PC-3 (cell line): ENCODE measurements around the gene RFX1. TPM values are rescaled to one million over a fixed set of nuclear protein-coding genes. Genes with fewer than 3 reads are reported as not detected.
A peak's percentile ranks its signal among the peaks of the same experiment; 100 is the strongest.

Experiments used
- ATAC-seq: fragments of 200-7000 bp; cut with Tn5 transposase; 2 replicates; pipeline ENCODE4 v1.9.1; 2020; ENCODE audit warnings: mild to moderate bottlenecking, moderate library complexity
- Bru-seq: library from RNA; stranded (reverse); fragments of 400-500 nt; gene quantifications from one replicate; lab custom pipeline; 2021; lab: Mats Ljungman, UMichigan
- BruChase-seq, 2 experiments: library from RNA; stranded (reverse); fragments of 400-500 nt; gene quantifications; one replicate each; lab custom pipeline; 2021; lab: Mats Ljungman, UMichigan
- BruUV-seq: library from RNA; stranded (reverse); fragments of 400-500 nt; replicated peaks from 2 replicates; lab custom pipeline; 2021; lab: Mats Ljungman, UMichigan
- CTCF ChIA-PET: fragments of 300-600 bp; sonication (Branson Sonifier 250); formaldehyde crosslinking; loops from one replicate; lab custom pipeline; 2022; ENCODE audit warnings: antibody characterized with exemption; lab: Charles Lee
- POLR2A ChIA-PET: fragments of 300-600 bp; sonication (Branson Sonifier 250); formaldehyde crosslinking; loops from one replicate; lab custom pipeline; 2022; ENCODE audit warnings: antibody characterized with exemption; ENCODE audit not compliant: unreplicated experiment; lab: Charles Lee
- DNase-seq: peaks from one replicate; pipeline ENCODE4 v3.0.0-alpha.2; 2015
- H2AFZ ChIP-seq: fragments of 300-600 bp; sonication (generic); 2 replicates; pipeline ENCODE4 v1.6.0; 2016; ENCODE audit warnings: antibody characterized with exemption, low read length
- H3F3A ChIP-seq: fragments of 300-600 bp; sonication (generic); one replicate; pipeline ENCODE4 v1.6.0; 2017; ENCODE audit warnings: antibody characterized with exemption, low read length, control low read depth, mild to moderate bottlenecking; ENCODE audit not compliant: unreplicated experiment
- H3K27ac ChIP-seq: fragments of 300-600 bp; sonication (generic); 2 replicates; pipeline ENCODE4 v1.5.1; 2016; ENCODE audit warnings: mild to moderate bottlenecking, low read length
- H3K27me3 ChIP-seq: fragments of 300-600 bp; sonication (generic); 2 replicates; pipeline ENCODE4 v1.6.1; 2016; ENCODE audit warnings: low read length, mixed read lengths
- H3K36me3 ChIP-seq: fragments of 300-600 bp; sonication (generic); 2 replicates; pipeline ENCODE4 v1.6.1; 2016; ENCODE audit warnings: low read depth, mixed run types, low read length, mixed read lengths
- H3K4me1 ChIP-seq: fragments of 300-600 bp; sonication (generic); 2 replicates; pipeline ENCODE4 v1.5.1; 2016; ENCODE audit warnings: low read length; ENCODE audit not compliant: insufficient read depth
- H3K4me2 ChIP-seq: fragments of 300-600 bp; sonication (generic); 2 replicates; pipeline ENCODE4 v1.6.0; 2016; ENCODE audit warnings: low read length
- H3K4me3 ChIP-seq: fragments of 300-600 bp; sonication (generic); 2 replicates; pipeline ENCODE4 v1.5.1; 2016; ENCODE audit warnings: mild to moderate bottlenecking, low read length, mixed read lengths
- H3K79me2 ChIP-seq: fragments of 300-600 bp; sonication (generic); 2 replicates; pipeline ENCODE4 v1.6.1; 2017; ENCODE audit warnings: low read length, mixed read lengths
- H3K9ac ChIP-seq: fragments of 300-600 bp; sonication (generic); 2 replicates; pipeline ENCODE4 v1.6.0; 2016; ENCODE audit warnings: mild to moderate bottlenecking, low read length
- H3K9me2 ChIP-seq: fragments of 300-600 bp; sonication (generic); replicated peaks from 2 replicates; pipeline ENCODE4 v1.6.1; 2016; ENCODE audit warnings: mixed run types, low read length, mixed read lengths
- H3K9me3 ChIP-seq: fragments of 300-600 bp; sonication (generic); 2 replicates; pipeline ENCODE4 v1.6.1; 2016; ENCODE audit warnings: low read length, mixed read lengths
- H4K20me1 ChIP-seq: fragments of 300-600 bp; sonication (generic); 2 replicates; pipeline ENCODE4 v1.6.1; 2016; ENCODE audit warnings: low read length, mixed read lengths
- CTCF ChIP-seq: fragments of 300-600 bp; sonication (generic); conservative IDR thresholded peaks from 2 replicates; pipeline ENCODE4 v1.5.1; 2017; ENCODE audit warnings: antibody characterized with exemption, low read depth, mild to moderate bottlenecking, low read length
- EZH2 ChIP-seq: fragments of 300-600 bp; sonication (generic); IDR thresholded peaks from one replicate; pipeline ENCODE4 v1.6.1; 2017; ENCODE audit warnings: antibody characterized with exemption, mild to moderate bottlenecking, low read length; ENCODE audit not compliant: unreplicated experiment
- EZH2phosphoT487 ChIP-seq: fragments of 300-600 bp; sonication (generic); IDR thresholded peaks from 2 replicates; pipeline ENCODE4 v1.6.1; 2018; ENCODE audit warnings: mild to moderate bottlenecking, antibody characterized with exemption, low read length, borderline replicate concordance
- intact Hi-C: fragments of 100-400 bp; cut with micrococcal nuclease; formaldehyde crosslinking; loops from 2 replicates; pipeline ENCODE4 v1.9.0; 2023
- long read RNA-seq: library from polyadenylated mRNA; unstranded; transcript quantifications from one replicate; pipeline ENCODE4 v2.0.0, GENCODE V29; 2021; ENCODE audit not compliant: unreplicated experiment
- total RNA-seq: library from RNA; depleted of rRNA; stranded (reverse); fragments of >200 nt; gene quantifications from 2 replicates; pipeline ENCODE4 v1.2.3, GENCODE V29; 2014; rRNA removed

The RFX1 gene
- 7.5 and 9.2 TPM in 2 replicates for total RNA-seq
- percentile 61 among the genes with signal in this experiment for Bru-seq, nascent RNA
- BruChase-seq, experiment 1, labeled RNA remaining after a 6-hour chase, result percentile 65 among the genes with signal in this experiment
- percentile 57 among the genes with signal in this experiment for BruChase-seq, experiment 2, labeled RNA remaining after a 2-hour chase
- long read RNA-seq, partial matches to known transcripts, result 14 of 17 reads
- long read RNA-seq, other reads (novel, unspliced or antisense), result 3 of 17 reads

DNA sequence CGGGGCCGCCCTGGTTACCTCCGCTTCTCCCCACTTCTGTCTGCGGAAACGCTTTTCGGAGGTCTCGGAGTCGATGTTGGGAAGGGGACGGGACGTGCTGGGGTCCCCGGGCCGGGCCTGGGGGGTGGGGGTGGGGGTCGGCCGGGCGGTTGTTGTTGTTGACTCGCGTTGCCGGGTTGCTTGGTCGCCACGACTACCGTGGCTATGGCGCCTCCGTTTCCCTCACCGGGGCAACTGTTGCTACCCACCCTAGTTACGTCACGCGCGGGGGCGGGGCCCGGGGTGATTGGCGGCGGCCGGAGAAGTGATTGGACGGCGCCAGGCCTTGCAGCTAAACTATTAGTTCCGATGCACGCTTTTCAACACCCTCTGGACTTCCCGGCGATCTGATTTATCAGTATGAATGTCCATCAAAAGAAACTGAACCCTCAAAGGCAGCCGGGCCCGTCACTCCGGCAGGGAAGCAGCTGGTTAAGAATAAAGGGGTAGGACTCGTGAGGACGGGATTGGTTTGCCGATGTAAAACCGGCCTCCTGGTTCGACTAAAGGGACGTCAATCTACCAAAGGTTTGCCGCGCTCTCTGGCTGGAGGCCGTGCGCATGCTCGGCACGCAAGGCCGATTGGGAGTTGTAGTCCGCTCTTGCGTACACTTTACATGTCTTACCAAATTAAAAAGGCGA, at the start of gene RFX1:
Gene RFX1, minus strand, starts transcription at position 236 of the 681 bp plus-strand sequence. CDS start 12,477 bp downstream, outside the sequence.
- Histone ChIP-seq H3K4me3 (peak within 1 kb of the TSS; percentile 84), H3K4me1 (peaks cover 13% of the 10 kb centered on the region), H3K9me3 (no peaks in the 10 kb centered on the region), H3K9ac (peak within 1 kb of the TSS; percentile 98), H3K4me2 (peak within 1 kb of the TSS; percentile 85), H3K36me3 (no peaks in the 10 kb centered on the region), H4K20me1 (no peaks in the 10 kb centered on the region), H3F3A (peaks cover 7% of the 10 kb centered on the region), H2AFZ (peak within 1 kb of the TSS; percentile 97), H3K27ac (peak within 1 kb of the TSS; percentile 91), H3K27me3 (no peaks in the 10 kb centered on the region), H3K9me2 (no peaks in the 10 kb centered on the region), H3K79me2 (peaks cover 29% of the 10 kb centered on the region)
- ATAC-seq (peak; percentile 90), DNase-seq (peak; percentile 100)
- intact Hi-C loops, result loop anchor here (2.0 kb wide), 1 partner anchor 75 kb away; no protein-coding TSS in a partner anchor
- ChIA-PET POLR2A (interaction anchor here (0.6 to 1.1 kb wide), 5 partner anchors 14 to 211 kb away, joined by 3 to 4 read pairs (median 3); partner anchors contain the start of genes DCAF15 and ZSWIM4), CTCF (interaction anchor here (1.0 kb wide), 1 partner anchor 25 kb away, joined by 3 read pairs; the partner anchor contains the start of gene IL27RA)
- TF ChIP-seq EZH2, result no peak
- TF ChIP-seq EZH2phosphoT487, result no peak
- no peak for TF ChIP-seq CTCF
- BruUV-seq, result no TSS peak

- Histone ChIP-seq H3K4me2 (no peak overlapping the region), H3K9ac (no peak overlapping the region), H3K79me2 (no peaks in the 10 kb centered on the region), H2AFZ (no peak overlapping the region), H4K20me1 (no peaks in the 10 kb centered on the region), H3K4me1 (peaks cover 8% of the 10 kb centered on the region), H3K27ac (no peak overlapping the region), H3F3A (no peaks in the 10 kb centered on the region), H3K27me3 (no peaks in the 10 kb centered on the region), H3K36me3 (no peaks in the 10 kb centered on the region), H3K9me3 (no peaks in the 10 kb centered on the region), H3K4me3 (no peak overlapping the region), H3K9me2 (no peaks in the 10 kb centered on the region)
- POLR2A ChIA-PET, result no interaction called here
- CTCF ChIA-PET, result interaction anchor here (0.6 kb wide), 1 partner anchor 475 kb away, joined by 5 read pairs; no protein-coding TSS in a partner anchor
- intact Hi-C loops, result no loop called here
- ATAC-seq (no peak), DNase-seq (no peak)
- TF ChIP-seq EZH2phosphoT487, result no peak
- no peak for TF ChIP-seq EZH2
- no peak for TF ChIP-seq CTCF
- BruUV-seq, result no TSS peak
Observed at GRCh38 chr19:14055396-14055795, 49.3 kb upstream of the RFX1 start.
